Measurements from ENCODE around the gene VLDLR.

- TF ChIP-seq EZH2 (IDR thresholded peaks at IDR 0.05; ENCODE audit: borderline replicate concordance, low read depth, low read length, poor library complexity, severe bottlenecking) (no peak), CTCF (conservative IDR thresholded peaks at IDR 0.05; ENCODE audit: low read depth, low read length) (no peak)
These were observed 21.3 kb upstream of the VLDLR start for GRCh38 chr9:2600307-2600706.
